NT2/D1 (cell line): ENCODE data around the gene RPS28.

Experiments
- SUZ12 ChIP-seq: IDR thresholded peaks from 2 replicates; pipeline ENCODE4 v1.6.1; 2011; ENCODE audit not compliant: insufficient read length, insufficient read depth; ENCODE audit errors: extremely low read depth
- YY1 ChIP-seq: IDR thresholded peaks from 2 replicates; pipeline ENCODE4 v1.6.1; 2011; ENCODE audit not compliant: insufficient read length, insufficient read depth
- ZNF274 ChIP-seq: IDR thresholded peaks from 2 replicates; pipeline ENCODE4 v1.6.1; 2011; ENCODE audit warnings: mild to moderate bottlenecking, low read depth, low read length

- TF ChIP-seq ZNF274 (no peak), YY1 (no peak), SUZ12 (no peak)
Observed at GRCh38 chr19:8332976-8333766, 11.9 kb downstream of the RPS28 start.
